Stimulated activated CD4-positive, alpha-beta T cell treated with anti-CD3 and anti-CD28 coated beads, Interleukin-12 subunit alpha, Interleukin-12 subunit beta, amount 100 ng/mL, for 48 hours (primary cell): Measurements from ENCODE around the gene NRL.
"Not testable (repeated sequence)": the region's sequence is repeated elsewhere in the genome, so short reads cannot be mapped to it uniquely, and the experiment has no call there.

Source experiments
- DNase-seq, 3 donors: peaks; one replicate each; pipeline ENCODE4 v3.0.0-alpha.2; 2020; ENCODE audit warnings: low read depth in 2 of 3, low spot score in 1 of 3

Gene NRL

DNA sequence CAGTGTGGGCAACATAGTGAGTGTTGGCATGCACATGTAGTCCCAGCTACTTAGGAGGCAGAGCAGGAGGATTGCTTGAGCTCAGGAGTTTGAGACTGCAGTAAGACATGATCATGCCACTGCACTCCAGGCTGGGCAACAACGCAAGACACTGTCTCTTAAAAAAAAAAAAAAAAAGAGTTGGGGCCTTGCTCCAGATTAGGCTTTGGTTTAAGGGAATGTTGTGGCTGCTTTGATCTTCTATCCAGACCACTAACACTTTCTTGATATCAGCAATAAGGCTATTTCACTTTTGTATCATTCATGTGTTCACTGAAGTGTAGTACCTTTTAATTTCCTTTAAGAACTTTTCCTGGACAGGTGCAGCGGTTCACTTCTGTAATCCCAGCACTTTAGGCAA, 12.9 kb upstream of the NRL start:
- no peak for DNase-seq

DNA sequence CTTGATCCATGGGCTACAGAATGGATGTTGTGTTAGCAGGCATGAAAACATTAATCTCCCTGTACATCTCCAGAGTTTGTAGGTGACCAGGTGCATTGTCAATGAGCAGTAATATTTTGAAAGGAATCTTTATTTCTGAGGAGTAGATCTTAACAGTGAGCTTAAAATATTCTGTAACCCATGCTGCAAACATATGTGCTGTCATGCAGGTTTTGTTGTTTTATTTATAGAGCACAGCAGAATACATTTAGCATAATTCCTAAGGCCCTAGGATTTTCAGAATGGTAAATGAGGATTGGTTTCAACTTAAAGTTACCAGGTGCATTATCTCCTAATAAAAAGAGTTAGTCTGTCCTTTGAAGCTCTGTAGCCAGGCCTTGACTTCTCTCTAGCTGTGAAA, 12.2 kb upstream of the NRL start:
- no peak for DNase-seq

DNA sequence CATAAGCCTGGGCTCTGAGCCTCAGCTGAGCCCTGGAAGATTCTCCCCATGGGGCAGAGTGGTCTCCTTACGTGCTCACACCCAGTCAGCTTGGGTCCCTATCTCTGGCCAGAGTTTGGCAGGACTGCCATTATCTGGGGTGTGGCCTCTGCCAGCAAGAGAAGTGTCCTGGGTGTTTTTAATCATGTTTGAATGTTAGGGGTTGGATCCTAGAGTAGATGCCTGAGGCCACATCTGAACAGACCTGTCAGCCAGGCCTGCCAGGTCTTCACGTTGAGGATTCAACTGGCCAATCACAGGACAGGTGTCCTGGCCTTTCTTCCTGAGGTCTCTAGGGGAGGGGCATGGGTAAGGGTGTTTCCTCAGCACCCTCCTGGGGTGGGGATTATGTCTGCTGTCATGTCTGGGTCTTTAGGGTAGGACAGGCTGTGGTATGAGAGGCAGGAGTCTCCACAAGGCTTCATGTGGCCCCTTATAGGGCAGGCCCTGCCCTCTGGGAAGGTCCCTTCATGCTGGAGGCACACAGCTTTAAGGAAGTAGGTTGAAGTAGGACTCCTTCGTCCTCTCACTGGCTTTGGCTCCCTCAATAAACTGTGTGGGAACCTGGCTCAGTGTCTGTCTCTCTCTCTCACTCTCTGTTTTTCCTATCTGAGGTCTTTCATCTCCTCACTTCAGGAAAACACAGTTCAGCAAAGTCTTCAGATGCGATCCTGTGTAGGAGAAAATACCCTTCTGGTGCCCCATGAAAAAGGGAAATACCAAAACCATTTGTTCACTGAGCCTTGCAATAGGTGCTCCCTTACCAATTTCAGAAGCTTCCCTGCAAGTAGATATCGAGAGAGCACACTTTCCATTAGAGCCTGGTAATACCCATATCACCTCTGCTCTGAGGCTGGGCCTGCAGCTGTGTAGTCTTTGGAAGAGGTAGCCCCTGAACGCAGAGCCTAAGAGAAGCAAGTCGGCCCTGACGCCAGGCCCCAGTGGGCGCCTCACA, 9.0 kb upstream of the NRL start:
- DNase-seq = no peak

DNA sequence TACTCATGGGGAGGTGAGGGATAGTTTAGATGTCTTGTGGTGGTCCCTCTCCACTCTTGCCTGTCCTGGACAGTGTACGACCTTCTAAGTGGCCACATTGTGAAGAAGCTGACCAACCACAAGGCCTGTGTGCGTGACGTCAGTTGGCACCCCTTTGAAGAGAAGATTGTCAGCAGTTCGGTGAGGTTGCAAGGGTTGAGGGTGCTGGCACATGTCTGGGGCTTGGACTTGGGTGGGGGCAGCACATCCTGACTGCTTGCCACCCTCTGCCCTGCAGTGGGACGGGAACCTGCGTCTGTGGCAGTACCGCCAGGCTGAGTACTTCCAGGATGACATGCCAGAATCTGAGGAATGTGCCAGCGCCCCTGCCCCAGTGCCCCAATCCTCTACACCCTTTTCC, 8.1 kb upstream of the NRL start:
- no peak for DNase-seq

DNA sequence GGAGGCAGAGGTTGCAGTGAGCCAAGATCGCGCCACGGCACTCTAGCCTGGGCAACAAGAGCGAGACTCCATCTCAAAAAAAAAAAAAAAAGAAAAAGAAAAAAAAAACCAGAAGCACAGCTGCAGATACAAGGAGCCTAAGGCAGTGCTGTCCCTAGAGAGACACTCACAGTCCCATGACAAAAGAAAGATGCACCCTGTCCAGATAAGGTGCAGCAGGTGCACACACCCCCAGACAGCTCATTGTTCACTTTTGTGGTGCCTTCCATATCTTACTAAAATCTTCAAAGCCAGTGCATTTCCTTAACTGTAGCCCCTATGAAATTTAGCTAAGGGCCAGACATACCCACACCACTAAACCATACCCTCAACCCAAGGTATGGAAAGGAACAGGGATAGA, 7.7 kb upstream of the NRL start:
- no peak for DNase-seq

DNA sequence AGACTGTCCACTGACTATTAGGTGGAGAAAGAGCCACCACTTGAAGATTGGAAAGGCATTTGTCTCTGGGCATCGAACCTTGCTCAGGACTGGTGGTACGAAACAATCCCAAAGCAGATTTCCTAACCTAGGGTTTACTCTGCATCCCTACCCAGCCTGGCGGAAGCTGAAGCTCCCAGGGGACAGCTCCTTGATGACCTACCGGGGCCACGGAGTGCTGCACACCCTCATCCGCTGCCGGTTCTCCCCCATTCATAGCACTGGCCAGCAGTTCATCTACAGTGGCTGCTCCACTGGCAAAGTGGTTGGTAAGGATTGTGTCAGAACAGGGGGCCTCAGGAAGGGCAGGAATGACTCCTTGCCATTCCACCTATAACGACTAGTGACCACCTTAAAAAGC, 6.5 kb upstream of the NRL start:
- no peak for DNase-seq

DNA sequence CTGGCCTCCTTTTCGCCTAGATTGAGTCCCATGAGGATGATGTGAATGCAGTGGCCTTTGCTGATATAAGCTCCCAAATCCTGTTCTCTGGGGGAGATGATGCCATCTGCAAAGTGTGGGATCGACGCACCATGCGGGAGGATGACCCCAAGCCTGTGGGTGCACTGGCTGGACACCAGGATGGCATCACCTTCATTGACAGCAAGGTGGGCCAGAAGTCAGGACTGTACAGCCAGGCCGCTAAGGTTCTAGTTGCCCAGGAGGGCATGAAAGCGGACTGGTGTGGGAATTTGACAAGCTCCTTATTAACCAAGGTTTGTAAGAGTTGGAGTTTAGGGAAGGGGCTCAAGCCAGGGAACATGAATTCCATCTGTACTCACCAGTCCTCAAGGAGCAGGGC, 4.9 kb upstream of the NRL start:
- no peak for DNase-seq

DNA sequence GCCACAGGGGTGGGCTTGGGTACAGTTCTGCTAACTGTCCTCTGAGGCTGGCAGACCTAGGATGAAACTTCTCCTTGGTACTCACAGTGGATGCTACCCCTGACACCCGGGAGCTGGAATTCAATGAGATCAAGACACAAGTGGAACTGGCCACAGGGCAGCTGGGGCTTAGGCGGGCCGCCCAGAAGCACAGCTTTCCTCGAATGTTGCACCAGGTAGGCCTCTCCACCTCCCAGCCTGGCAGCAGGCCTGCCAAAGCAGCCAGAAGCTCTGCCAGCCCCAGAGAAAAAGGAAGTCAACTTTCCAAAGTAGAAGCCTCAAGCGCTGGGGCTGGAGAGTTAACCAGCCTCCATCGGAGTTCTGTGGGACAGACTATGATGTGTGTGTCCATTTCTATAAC, 2.4 kb upstream of the NRL start:
- DNase-seq = no peak

DNA sequence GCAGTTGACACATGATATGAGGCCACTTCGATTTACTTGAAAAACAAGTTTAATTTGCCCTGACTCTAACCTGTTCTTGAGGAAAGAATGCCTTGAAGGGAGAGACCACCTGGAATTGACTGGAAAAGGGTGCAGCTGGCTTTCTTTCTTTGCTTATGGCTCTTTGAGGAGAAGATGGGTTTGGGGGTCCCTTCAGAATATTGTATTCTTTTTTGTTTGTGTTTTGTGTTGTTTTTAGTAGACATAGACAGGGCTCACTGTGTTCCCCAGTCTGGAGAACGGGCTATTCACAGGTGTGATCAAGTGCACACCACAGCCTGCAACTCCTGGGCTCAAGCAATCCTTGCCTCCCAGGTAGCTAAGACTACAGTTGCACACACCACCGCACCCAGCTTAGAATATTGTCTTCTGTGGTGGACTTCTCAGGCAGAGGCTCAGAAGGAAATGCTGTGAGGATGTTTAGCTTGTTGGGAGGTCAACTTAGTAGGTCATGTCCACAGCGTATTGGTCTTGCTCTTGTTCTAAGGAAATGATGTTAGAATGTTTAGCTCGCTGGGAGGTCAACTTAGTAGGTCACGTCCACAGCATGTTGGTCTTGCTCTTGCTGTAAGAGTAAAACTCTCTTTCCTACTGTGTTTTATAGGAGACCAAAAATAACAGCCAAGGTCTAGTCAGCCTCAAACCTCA, 1.5 kb upstream of the NRL start:
- no peak for DNase-seq

DNA sequence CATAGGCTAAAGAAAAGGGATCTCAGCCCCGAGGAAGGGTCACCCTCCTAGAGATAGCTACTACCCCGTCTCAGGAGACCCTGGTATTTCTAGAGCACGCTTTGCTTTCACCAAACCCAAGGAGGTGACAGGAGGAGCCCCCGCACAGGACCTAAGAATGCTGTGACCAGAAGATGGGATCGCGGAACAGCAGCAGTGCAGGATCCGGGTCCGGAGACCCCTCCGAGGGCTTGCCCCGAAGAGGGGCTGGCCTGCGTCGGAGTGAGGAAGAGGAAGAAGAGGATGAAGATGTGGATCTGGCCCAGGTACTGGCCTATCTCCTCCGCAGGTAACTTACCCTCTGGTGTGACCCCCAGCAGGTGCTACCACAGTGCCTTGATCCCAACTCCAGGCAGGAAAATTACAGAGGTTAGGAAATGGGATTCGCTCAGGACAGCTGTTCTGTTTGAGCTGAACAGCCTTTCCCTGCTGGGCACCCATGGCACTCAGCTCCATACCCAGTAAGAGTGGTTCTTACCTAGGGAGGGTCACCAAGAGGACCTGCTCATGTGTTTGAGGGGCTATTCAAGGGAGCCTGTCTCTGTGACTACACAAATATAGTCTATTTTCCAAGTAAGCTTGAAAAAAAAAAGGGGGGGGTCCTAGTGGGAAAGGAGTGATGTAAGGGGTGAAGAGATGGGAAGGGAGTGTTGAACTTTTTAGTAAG, 826 bp upstream of the NRL start:
- no peak for DNase-seq

DNA sequence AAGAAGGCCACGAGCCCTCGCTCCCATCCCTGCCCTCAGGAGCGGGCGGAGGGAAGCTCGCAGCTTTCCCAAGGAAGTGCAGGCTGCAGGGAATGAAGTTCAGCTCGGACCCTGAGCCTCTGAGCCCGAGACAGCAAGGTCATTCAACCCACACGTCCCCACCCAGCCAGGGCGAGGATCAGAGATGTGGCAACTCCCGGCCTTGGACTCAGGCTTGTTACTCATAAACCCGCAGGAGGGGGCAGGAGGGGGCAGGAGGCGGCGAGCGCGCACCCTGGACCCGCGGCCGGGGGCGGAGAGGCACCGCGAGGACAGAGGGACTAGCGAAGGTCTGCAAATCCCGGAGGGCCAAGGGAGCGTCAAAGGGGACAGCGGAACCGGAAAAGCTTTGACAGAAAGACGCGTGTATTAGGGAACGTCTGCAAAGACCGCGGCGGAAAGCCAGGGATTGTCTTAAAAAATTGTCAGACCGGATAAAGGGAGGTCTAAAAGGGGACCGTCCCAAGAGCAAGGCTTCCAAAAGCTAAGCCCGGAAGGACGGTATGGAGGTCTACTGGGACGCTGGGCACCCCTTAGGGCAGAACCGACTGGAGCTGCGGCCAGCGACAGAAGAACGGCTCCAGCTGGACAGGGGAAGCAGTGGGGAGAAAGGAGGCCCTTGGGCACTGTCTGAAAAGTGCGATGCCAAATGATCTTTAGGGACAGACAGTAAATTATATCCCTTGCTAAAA, 783 bp downstream of the NRL start:
- DNase-seq = peak; percentile 68 to 83 (median 78)

DNA sequence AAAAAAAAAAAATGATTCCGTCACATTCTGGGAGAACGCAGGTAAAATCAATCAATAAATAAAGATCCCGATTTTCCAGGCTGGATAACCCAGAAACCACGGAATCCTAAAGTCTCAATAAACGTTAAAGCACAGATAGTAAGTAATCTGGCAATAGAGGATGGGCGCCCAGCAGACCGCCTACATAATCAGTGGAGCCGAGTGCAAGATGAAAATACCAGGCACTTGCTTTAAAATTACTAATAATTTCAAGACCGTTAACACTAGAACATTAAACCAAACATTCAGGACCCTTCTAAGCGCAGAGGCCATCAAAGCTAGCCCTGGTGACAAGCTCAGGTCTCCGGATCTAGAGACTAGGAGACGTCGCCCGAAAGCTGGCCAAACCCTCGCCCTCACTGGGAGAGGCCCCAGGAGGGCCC, 1.4 kb downstream of the NRL start:
- no peak for DNase-seq

DNA sequence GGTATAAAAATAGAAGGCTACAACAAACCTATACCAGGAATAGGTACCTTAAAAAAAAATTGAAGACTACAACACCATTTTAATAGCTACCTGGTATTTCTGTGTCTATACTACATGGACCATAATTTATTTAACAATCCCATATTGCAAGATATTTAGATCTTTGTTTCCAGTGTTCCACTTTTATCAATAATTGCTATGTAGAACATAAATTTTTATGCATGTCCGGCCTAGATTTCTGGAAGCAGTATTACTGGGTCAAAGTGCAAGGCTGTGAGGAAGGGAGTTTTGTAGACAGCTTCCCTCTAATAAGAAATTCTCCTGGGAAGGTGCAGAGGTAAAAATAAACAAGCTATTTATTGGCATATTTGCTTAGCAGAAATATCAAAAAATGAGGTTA, 4.2 kb downstream of the NRL start:
- DNase-seq = no peak

DNA sequence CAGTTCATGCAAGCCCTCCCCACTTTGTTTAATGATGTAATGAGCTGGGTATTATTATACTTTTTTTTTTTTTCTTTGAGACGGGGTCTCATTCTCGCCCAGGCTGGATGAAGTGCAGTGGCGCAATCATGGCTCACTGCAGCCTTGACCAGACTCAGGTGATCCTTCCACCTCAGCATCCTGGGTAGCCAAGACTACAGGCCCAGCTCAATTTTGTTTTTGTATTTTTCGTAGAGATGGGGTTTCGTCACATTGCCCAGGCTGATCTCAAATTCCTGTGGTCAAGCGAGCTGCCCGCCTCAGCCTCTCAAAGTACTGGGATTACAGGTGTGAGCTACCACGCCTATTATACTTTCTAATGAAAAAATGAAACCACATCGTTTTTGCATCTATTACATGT, 4.7 kb downstream of the NRL start:
- DNase-seq = no peak

DNA sequence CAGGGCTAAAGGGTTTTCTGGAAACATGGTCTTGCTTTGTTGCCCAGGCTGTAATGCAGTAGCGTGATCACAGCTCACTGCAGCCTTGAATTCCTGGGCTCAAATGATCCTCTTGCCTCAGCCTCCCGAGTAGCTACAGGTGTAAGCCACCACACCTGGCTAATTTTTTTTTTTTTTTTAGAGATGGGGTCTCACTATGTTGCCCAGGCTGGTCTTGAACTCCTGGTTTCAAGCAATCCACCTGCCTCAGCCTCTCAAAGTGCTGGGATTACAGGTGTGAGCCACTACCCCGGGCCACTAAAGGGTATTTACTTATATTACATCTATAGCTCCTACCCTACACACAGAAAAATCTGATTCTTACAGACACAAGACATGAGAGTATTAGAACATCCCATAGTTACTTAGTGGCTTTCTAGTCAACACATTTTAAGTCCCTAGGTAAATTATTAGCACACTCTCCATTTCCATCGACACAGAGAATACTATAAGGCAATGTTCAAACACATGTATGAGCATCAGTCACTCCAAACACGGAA, 6.3 kb downstream of the NRL start:
- no peak for DNase-seq

DNA sequence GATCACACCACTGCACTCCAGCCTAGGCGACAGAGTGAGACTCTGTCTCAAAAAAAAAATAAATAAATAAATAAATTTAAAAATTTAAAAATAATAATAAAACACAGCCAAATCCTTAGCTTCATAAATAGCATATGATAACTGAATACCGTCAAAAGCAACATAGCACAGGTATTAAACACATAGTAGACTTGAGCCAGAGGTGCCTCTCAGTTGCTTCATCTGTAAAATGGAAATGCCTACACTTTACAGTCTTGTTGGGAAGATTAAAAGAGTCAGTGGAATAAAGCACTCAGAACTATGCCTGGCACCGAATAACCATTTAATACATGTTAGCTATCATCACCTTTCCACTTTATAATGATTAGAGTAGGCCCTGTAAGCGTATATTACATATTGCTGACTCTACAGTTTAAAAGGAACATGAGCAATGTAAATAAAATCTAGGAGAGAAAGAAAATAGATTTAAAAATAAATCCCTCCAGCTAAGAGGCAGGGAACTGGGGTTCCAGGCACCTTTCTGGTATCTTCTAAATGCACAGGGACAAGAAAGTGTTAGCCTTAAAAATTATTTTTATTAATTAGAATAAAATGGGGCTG, 8.0 kb downstream of the NRL start:
- DNase-seq = no peak

DNA sequence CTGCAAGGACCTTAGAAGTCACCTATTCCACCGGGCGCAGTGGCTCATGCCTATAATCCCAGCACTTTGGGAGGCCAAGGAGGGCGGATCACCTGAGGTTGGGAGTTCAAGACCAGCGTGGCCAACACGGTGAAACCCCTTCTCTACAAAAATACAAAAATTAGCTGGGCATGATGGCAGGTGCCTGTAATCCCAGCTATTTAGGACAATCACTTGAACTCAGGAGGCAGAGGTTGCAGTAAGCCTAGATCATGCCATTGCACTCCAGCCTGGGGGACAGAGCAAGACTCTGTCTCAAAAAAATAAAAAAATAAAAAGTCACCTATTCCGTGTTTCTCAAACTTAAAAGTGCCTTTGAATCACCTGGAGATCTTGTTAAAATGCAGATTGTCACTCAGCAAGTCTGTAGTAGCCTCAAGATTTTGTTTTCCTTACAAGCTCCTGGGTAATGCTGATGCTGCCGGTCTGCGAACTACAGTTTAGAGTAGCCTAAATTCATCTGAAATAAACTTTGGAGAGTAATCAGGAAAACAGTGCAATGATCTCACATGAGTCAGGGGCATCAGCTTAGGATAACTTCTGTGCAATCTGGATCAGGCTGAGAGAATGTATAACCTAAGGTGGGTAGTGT, 9.0 kb downstream of the NRL start:
- not testable (repeated sequence) for DNase-seq

DNA sequence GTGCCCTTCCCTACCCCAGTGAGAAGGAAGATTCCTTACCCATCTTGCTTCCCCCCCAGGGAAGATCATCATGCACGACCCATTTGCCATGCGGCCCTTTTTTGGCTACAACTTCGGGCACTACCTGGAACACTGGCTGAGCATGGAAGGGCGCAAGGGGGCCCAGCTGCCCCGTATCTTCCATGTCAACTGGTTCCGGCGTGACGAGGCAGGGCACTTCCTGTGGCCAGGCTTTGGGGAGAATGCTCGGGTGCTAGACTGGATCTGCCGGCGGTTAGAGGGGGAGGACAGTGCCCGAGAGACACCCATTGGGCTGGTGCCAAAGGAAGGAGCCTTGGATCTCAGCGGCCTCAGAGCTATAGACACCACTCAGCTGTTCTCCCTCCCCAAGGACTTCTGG, 11.3 kb downstream of the NRL start:
- no peak for DNase-seq

DNA sequence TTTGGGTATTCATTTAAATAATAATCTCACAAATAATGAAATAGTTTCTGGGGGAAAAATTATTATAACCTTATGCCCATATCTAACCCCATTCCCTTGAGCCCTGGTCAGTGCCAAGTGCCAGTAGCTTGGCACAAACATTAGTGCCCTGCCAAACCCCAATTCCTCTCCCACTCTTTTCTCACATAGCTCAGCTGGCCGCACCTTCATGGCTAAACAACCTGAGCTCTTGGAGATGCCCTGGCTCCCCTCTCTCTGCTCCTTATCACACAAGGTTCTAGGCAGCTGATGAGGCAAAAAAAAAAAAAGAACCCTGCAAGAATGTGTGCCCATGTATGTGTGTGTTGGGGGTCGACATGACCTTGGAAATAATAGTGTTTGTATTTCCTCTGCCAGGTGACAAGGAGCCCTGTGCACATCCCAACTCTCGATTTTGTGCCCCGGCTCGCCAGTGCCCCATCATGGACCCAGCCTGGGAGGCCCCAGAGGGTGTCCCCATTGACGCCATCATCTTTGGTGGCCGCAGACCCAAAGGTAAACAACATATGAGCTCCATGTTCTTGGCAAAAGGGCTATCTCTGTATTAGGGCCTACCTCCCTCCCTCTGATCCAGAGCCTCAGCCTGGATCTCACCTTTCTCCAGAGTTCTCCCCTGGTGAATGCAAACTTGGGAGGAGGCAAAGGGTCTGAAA, 12.2 kb downstream of the NRL start:
- DNase-seq = no peak
